A673 (cell line): ENCODE measurements around the gene ADAMTS12.

Experiments used
- EZH2 ChIP-seq: fragments of 200-600 bp; sonication (generic); IDR thresholded peaks from 2 replicates; pipeline ENCODE4 v1.6.1; 2017; ENCODE audit warnings: borderline replicate concordance, low read depth, mild to moderate bottlenecking, mixed read lengths, antibody characterized with exemption, low read length; ENCODE audit not compliant: poor library complexity, severe bottlenecking
- TF ChIP-seq, protein P1 (sequence below): fragments of 300-800, 200-600 bp; sonication (generic); conservative IDR thresholded peaks from 2 replicates; pipeline ENCODE4 v1.5.1; 2017; ENCODE audit warnings: low read depth, mild to moderate bottlenecking, antibody characterized with exemption, low read length, moderate library complexity, mixed read lengths

DNA sequence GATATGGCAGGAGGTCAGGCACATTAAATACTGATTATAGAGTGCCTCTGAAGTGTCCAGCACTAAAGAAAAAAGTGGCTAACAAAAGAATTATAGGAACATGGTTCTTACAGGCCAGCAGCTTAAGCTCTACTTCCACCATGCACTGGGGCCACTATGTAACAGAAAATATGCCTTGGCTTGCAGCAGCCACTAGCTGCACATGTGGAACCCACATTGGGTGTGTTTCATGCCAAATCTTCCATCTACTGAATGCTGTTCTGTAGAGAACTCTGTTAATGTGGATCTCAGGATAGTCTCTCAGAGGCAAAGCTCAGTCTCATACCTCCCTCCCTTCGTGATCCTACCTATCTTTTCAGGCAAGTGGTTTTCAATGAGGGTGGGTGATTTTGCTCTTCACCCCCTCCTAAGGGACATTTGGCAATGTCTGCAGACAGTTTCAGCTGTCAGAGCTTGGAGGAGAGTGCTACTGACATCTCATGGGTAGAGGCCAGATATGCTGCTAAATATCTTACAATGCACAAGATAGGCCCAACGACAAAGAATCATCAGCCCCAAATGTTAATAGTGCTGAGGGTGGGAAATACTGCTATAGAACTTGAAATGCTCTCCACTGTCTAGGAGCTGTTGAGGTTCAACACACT lies 232.1 kb downstream of the ADAMTS12 start:
- TF ChIP-seq, protein P1, sequence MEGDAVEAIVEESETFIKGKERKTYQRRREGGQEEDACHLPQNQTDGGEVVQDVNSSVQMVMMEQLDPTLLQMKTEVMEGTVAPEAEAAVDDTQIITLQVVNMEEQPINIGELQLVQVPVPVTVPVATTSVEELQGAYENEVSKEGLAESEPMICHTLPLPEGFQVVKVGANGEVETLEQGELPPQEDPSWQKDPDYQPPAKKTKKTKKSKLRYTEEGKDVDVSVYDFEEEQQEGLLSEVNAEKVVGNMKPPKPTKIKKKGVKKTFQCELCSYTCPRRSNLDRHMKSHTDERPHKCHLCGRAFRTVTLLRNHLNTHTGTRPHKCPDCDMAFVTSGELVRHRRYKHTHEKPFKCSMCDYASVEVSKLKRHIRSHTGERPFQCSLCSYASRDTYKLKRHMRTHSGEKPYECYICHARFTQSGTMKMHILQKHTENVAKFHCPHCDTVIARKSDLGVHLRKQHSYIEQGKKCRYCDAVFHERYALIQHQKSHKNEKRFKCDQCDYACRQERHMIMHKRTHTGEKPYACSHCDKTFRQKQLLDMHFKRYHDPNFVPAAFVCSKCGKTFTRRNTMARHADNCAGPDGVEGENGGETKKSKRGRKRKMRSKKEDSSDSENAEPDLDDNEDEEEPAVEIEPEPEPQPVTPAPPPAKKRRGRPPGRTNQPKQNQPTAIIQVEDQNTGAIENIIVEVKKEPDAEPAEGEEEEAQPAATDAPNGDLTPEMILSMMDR, result no peak
- TF ChIP-seq EZH2, result no peak
